B cell (primary cell): ENCODE results near the gene CYFIP2. TPM values are rescaled to one million over a fixed set of nuclear protein-coding genes. Genes with fewer than 3 reads are reported as not detected.

Experiments used
- ATAC-seq: fragments of 200-7000 bp; cut with Tn5 transposase; one replicate; pipeline ENCODE4 v1.10.0; 2021; ENCODE audit warnings: low read depth, mild to moderate bottlenecking, moderate number of reproducible peaks, moderate library complexity
- CTCF ChIA-PET: fragments of 350-600 bp; sonication (Branson Sonifier 250); formaldehyde crosslinking; loops from one replicate; lab custom pipeline; 2021; ENCODE audit warnings: antibody characterized with exemption, inconsistent platforms; lab: Charles Lee
- POLR2A ChIA-PET: fragments of 350-600 bp; sonication (Branson Sonifier 250); formaldehyde crosslinking; loops from one replicate; lab custom pipeline; 2021; ENCODE audit warnings: antibody characterized with exemption; lab: Charles Lee
- DNase-seq: peaks from one replicate; pipeline ENCODE4 v3.0.0; 2013
- H2AFZ ChIP-seq: 2 replicates; pipeline ENCODE4 v1.6.1; 2012; ENCODE audit warnings: mild to moderate bottlenecking, low read depth, low read length; ENCODE audit not compliant: insufficient read depth, poor library complexity, severe bottlenecking
- H3K27ac ChIP-seq, 2 donors: 1 replicate in 1 of 2; 2 replicates in 1 of 2; pipeline ENCODE4 v1.5.1; 2012 to 2013; ENCODE audit warnings: low read length in 2 of 2, mild to moderate bottlenecking in 2 of 2, moderate library complexity in 1 of 2
- H3K27me3 ChIP-seq, 4 experiments: fragments of 200-600 bp in 1 of 4; sonication (generic) in 1 of 4; replicated peaks in 1 of 4; 1 replicate in 2 of 4; 2 replicates in 2 of 4; pipeline versions ENCODE4 v1.6.1 to v1.7.0; 2013 to 2016; ENCODE audit warnings: low read length in 3 of 4, mild to moderate bottlenecking in 2 of 4, mixed read lengths in 1 of 4, moderate library complexity in 1 of 4; ENCODE audit not compliant: insufficient read depth in 4 of 4, control insufficient read depth in 3 of 4; ENCODE audit errors: control extremely low read depth in 1 of 4
- H3K36me3 ChIP-seq, 2 experiments: replicated peaks in 1 of 2; 1 replicate in 1 of 2; 2 replicates in 1 of 2; pipeline versions ENCODE4 v1.6.1 to v1.7.1; 2013; ENCODE audit warnings: low read length in 1 of 2; ENCODE audit not compliant: insufficient read depth in 2 of 2, control insufficient read depth in 1 of 2; ENCODE audit errors: control extremely low read depth in 1 of 2, extremely low read depth in 1 of 2
- H3K4me1 ChIP-seq, 2 donors: fragments of 200-600 bp in 1 of 2; sonication (generic) in 1 of 2; 1 replicate in 1 of 2; 2 replicates in 1 of 2; pipeline versions ENCODE4 v1.5.1 to v1.6.1; 2013 to 2017; ENCODE audit warnings: low read length in 2 of 2; ENCODE audit not compliant: control insufficient read depth in 2 of 2, insufficient read depth in 2 of 2
- H3K4me2 ChIP-seq: replicated peaks from 2 replicates; pipeline ENCODE3; 2012; ENCODE audit warnings: mild to moderate bottlenecking, low read depth, low read length; ENCODE audit not compliant: poor library complexity, severe bottlenecking
- H3K4me3 ChIP-seq, 5 experiments: fragments of 200-600 bp in 1 of 5; sonication (generic) in 1 of 5; 1 replicate in 3 of 5; 2 replicates in 2 of 5; pipeline versions ENCODE4 v1.5.1 to v1.7.0; 2011 to 2016; ENCODE audit warnings: low read length in 4 of 5, mild to moderate bottlenecking in 4 of 5, low read depth in 2 of 5, control low read depth in 1 of 5, moderate library complexity in 1 of 5; ENCODE audit not compliant: insufficient read depth in 1 of 5; ENCODE audit errors: control extremely low read depth in 1 of 5, extremely low read depth in 1 of 5
- H3K79me2 ChIP-seq: fragments of 200-600 bp; sonication (generic); one replicate; pipeline ENCODE4 v1.6.0; 2016; ENCODE audit warnings: low read length; ENCODE audit not compliant: control insufficient read depth, insufficient read depth
- H3K9ac ChIP-seq: fragments of 200-600 bp; sonication (generic); 2 replicates; pipeline ENCODE4 v1.6.1; 2017; ENCODE audit warnings: mild to moderate bottlenecking, low read length, moderate library complexity
- H3K9me3 ChIP-seq, 3 donors: one replicate each; pipeline versions ENCODE4 v1.6.1 to v1.7.1; 2013; ENCODE audit warnings: low read length in 2 of 3; ENCODE audit not compliant: control insufficient read depth in 2 of 3, insufficient read depth in 1 of 3; ENCODE audit errors: control extremely low read depth in 1 of 3
- H4K20me1 ChIP-seq: 2 replicates; pipeline ENCODE4 v1.6.0; 2012; ENCODE audit warnings: mild to moderate bottlenecking, low read length; ENCODE audit not compliant: insufficient read depth, control insufficient read depth, poor library complexity, severe bottlenecking
- H3K27ac Mint-ChIP-seq: one replicate; pipeline ENCODE4 v1.8.0; 2021; ENCODE audit warnings: mixed read lengths
- H3K27me3 Mint-ChIP-seq: one replicate; pipeline ENCODE4 v1.8.0; 2021; ENCODE audit warnings: mixed read lengths
- H3K4me1 Mint-ChIP-seq: one replicate; pipeline ENCODE4 v1.8.0; 2021; ENCODE audit warnings: mixed read lengths
- H3K4me3 Mint-ChIP-seq: one replicate; pipeline ENCODE4 v1.8.0; 2021; ENCODE audit warnings: mixed read lengths
- H3K9me3 Mint-ChIP-seq: one replicate; pipeline ENCODE4 v1.8.0; 2022; ENCODE audit warnings: mixed read lengths; ENCODE audit not compliant: insufficient read depth
- EZH2 ChIP-seq: IDR thresholded peaks from 2 replicates; pipeline ENCODE4 v1.6.1; 2012; ENCODE audit warnings: borderline replicate concordance, low read depth, mild to moderate bottlenecking, moderate library complexity, low read length; ENCODE audit not compliant: insufficient read depth, poor library complexity, severe bottlenecking
- WGBS: methylation state at CpG from one replicate; pipeline ENCODE4 v1.1.5; 2013; ENCODE audit warnings: missing lambda C conversion rate; ENCODE audit not compliant: insufficient coverage; 5-methylcytosine and 5-hydroxymethylcytosine counted together
- intact Hi-C: fragments of 100-400 bp; cut with micrococcal nuclease; formaldehyde crosslinking; loops from one replicate; pipeline ENCODE4 v1.10.0; 2022
- polyA plus RNA-seq: library from polyadenylated mRNA; depleted of rRNA; stranded (reverse); fragments of >200 nt; gene quantifications from 2 replicates; pipeline ENCODE4 v1.2.3, GENCODE V29; 2012
- total RNA-seq, 2 donors: library from RNA; stranded (reverse); fragments of 120-200 nt in 1 of 2; gene quantifications; 1 replicate in 1 of 2; 2 replicates in 1 of 2; pipeline versions ENCODE4 v1.2.3 to v1.2.4, GENCODE V29; 2013 to 2022
- TF ChIP-seq, protein P1 (sequence below): fragments of 200-600 bp; IDR thresholded peaks from one replicate; pipeline ENCODE4 v1.8.0; 2022; ENCODE audit warnings: antibody characterized with exemption, mild to moderate bottlenecking

The CYFIP2 gene
- total and polyA plus RNA-seq, 2 donors (not counting 1 experiment from before 2014, with no cell fraction given), result 231 to 663 TPM

GRCh38 chr5:157295247-157295646, 29.3 kb downstream of the CYFIP2 start:
- Histone ChIP-seq H3K9me3 (peaks cover 0 to 7% (median 5%) of the 10 kb centered on the region in 3 donors), H4K20me1 (no peaks in the 10 kb centered on the region), H2AFZ (no peak overlapping the region), H3K4me3 (no peak overlapping the region), H3K4me1 (peaks cover 13 to 21% of the 10 kb centered on the region in 2 donors), H3K27ac (peak overlapping the region; percentile 20 to 80), H3K9ac (no peak overlapping the region), H3K4me2 (no peak overlapping the region), H3K79me2 (peaks cover 75% of the 10 kb centered on the region), H3K36me3 (peaks cover 5 to 89% of the 10 kb centered on the region in 2 experiments), H3K27me3 (no peaks in the 10 kb centered on the region)
- no peak overlapping the region for H3K4me3 Mint-ChIP-seq
- no peaks in the 10 kb centered on the region for H3K27me3 Mint-ChIP-seq
- H3K27ac Mint-ChIP-seq, result peak overlapping the region; percentile 76
- H3K4me1 Mint-ChIP-seq, result peaks cover 43% of the 10 kb centered on the region
- POLR2A ChIA-PET, result no interaction called here
- intact Hi-C loops, result no loop called here
- WGBS, result no CpG with 5 or more reads among the region's 1 CpG
- CTCF ChIA-PET, result interaction anchor here (0.6 to 18.5 kb wide), 4 partner anchors 29 to 150 kb away, joined by 3 to 321 read pairs (median 3); partner anchors contain the start of gene CYFIP2
- DNase-seq, result peak; percentile 46
- TF ChIP-seq, protein P1, sequence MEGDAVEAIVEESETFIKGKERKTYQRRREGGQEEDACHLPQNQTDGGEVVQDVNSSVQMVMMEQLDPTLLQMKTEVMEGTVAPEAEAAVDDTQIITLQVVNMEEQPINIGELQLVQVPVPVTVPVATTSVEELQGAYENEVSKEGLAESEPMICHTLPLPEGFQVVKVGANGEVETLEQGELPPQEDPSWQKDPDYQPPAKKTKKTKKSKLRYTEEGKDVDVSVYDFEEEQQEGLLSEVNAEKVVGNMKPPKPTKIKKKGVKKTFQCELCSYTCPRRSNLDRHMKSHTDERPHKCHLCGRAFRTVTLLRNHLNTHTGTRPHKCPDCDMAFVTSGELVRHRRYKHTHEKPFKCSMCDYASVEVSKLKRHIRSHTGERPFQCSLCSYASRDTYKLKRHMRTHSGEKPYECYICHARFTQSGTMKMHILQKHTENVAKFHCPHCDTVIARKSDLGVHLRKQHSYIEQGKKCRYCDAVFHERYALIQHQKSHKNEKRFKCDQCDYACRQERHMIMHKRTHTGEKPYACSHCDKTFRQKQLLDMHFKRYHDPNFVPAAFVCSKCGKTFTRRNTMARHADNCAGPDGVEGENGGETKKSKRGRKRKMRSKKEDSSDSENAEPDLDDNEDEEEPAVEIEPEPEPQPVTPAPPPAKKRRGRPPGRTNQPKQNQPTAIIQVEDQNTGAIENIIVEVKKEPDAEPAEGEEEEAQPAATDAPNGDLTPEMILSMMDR, result no peak
- TF ChIP-seq EZH2, result no peak
- peaks cover 5% of the 10 kb centered on the region for H3K9me3 Mint-ChIP-seq
- no peak for ATAC-seq

DNA sequence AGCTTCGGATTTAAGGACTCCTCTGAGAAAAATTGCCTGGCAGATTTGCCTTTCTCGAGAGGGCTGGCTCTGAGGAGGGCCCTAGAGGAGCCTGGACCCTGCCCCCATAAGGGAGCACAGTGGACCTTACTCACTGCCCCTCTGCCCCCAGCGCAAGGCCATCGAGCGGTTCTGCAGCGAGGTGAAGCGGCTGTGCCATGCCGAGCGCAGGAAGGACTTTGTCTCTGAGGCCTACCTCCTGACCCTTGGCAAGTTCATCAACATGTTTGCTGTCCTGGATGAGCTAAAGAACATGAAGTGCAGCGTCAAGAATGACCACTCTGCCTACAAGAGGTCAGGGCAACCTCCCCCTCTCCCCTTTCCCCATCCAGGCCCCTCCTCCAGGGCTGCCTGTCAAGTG, 34.6 kb downstream of the CYFIP2 start:
- no peaks in the 10 kb centered on the region for H4K20me1 ChIP-seq
- intact Hi-C loops, result no loop called here
- no peaks in the 10 kb centered on the region for H3K9me3 Mint-ChIP-seq
- peaks cover 39% of the 10 kb centered on the region for H3K79me2 ChIP-seq
- peaks cover 0 to under 1% of the 10 kb centered on the region in 2 donors for H3K4me1 ChIP-seq
- H3K27ac ChIP-seq, result no peak overlapping the region
- ATAC-seq (no peak), DNase-seq (no peak)
- no peak overlapping the region for H2AFZ ChIP-seq
- H3K9me3 ChIP-seq, result no peaks in the 10 kb centered on the region
- H3K27me3 Mint-ChIP-seq, result no peaks in the 10 kb centered on the region
- H3K36me3 ChIP-seq, result peaks cover 4 to 85% of the 10 kb centered on the region in 2 experiments
- no peak overlapping the region for H3K9ac ChIP-seq
- H3K4me2 ChIP-seq, result no peak overlapping the region
- TF ChIP-seq EZH2, result no peak
- TF ChIP-seq, protein P1, result no peak
- no peak overlapping the region for H3K4me3 Mint-ChIP-seq
- no peak overlapping the region for H3K27ac Mint-ChIP-seq
- H3K4me1 Mint-ChIP-seq, result peaks cover 6% of the 10 kb centered on the region
- no peak overlapping the region for H3K4me3 ChIP-seq
- 100% methylated on average over 5 of the region's 10 CpGs for WGBS
- ChIA-PET CTCF (interaction anchor here (0.7 to 18.5 kb wide), 4 partner anchors 13 to 131 kb away, joined by 3 to 321 read pairs (median 5); no protein-coding TSS in a partner anchor), POLR2A (interaction anchor here (0.7 to 0.8 kb wide), 2 partner anchors 47 to 378 kb away, joined by 3 to 4 read pairs; no protein-coding TSS in a partner anchor)
- no peaks in the 10 kb centered on the region for H3K27me3 ChIP-seq
